H1 (cell line): ENCODE results near the gene NUB1. TPM values are rescaled to one million over a fixed set of nuclear protein-coding genes. Genes with fewer than 3 reads are reported as not detected.

Experiments
- CTCF ChIA-PET: fragments of 300-600 bp; sonication (Branson Sonifier 250); formaldehyde crosslinking; loops from one replicate; lab custom pipeline; 2021; ENCODE audit not compliant: partially characterized antibody; lab: Charles Lee
- POLR2A ChIA-PET: fragments of 300-600 bp; sonication (Branson Sonifier 250); formaldehyde crosslinking; loops from one replicate; lab custom pipeline; 2021; ENCODE audit warnings: inconsistent platforms; ENCODE audit not compliant: partially characterized antibody; lab: Charles Lee
- DNase-seq, 2 experiments: peaks; one replicate each; pipeline versions ENCODE4 v3.0.0 to v3.0.0-alpha.2; 2010 to 2022; ENCODE audit warnings: low spot score in 2 of 2, low read depth in 1 of 2, mixed read lengths in 1 of 2
- FAIRE-seq: peaks from 2 replicates; lab custom pipeline; 2011; peaks lifted over from hg19 to GRCh38; lab: Jason Lieb, UNC
- H2AFZ ChIP-seq: 2 replicates; pipeline ENCODE4 v1.8.1; 2012; ENCODE audit warnings: low read length, inconsistent platforms
- H2AK5ac ChIP-seq: 2 replicates; pipeline ENCODE4 v1.6.1; 2013; ENCODE audit warnings: low read depth, low read length
- H2BK120ac ChIP-seq: replicated peaks from 2 replicates; pipeline ENCODE3; 2013; ENCODE audit warnings: low read depth, low read length, inconsistent platforms
- H2BK12ac ChIP-seq: 2 replicates; pipeline ENCODE4 v1.6.1; 2013; ENCODE audit warnings: low read depth, low read length
- H2BK15ac ChIP-seq: 2 replicates; pipeline ENCODE4 v1.6.1; 2013; ENCODE audit warnings: low read length
- H2BK20ac ChIP-seq: 2 replicates; pipeline ENCODE4 v1.6.1; 2013; ENCODE audit warnings: low read length
- H2BK5ac ChIP-seq: 2 replicates; pipeline ENCODE4 v1.6.1; 2013; ENCODE audit warnings: low read depth, low read length
- H3K14ac ChIP-seq: 2 replicates; pipeline ENCODE4 v1.6.1; 2013; ENCODE audit warnings: inconsistent platforms; ENCODE audit not compliant: insufficient read length
- H3K18ac ChIP-seq: 2 replicates; pipeline ENCODE4 v1.6.1; 2013; ENCODE audit warnings: low read length; ENCODE audit errors: extremely low read depth
- H3K23ac ChIP-seq: 2 replicates; pipeline ENCODE4 v1.6.1; 2013; ENCODE audit warnings: inconsistent platforms; ENCODE audit not compliant: insufficient read length
- H3K23me2 ChIP-seq: 2 replicates; pipeline ENCODE4 v1.6.1; 2013; ENCODE audit warnings: low read depth, low read length
- H3K27ac ChIP-seq: 2 replicates; pipeline ENCODE4 v1.6.1; 2011; ENCODE audit warnings: low read depth, low read length, inconsistent platforms
- H3K27me3 ChIP-seq, 4 experiments: replicated peaks in 1 of 4; 1 replicate in 1 of 4; 2 replicates in 3 of 4; pipeline versions ENCODE4 v1.6.1 to v1.8.1; 2011 to 2013; ENCODE audit warnings: low read length in 3 of 4, mild to moderate bottlenecking in 3 of 4, inconsistent platforms in 2 of 4, mixed read lengths in 2 of 4, moderate library complexity in 1 of 4; ENCODE audit not compliant: control insufficient read depth in 3 of 4, insufficient read depth in 3 of 4; ENCODE audit errors: extremely low read depth in 1 of 4
- H3K36me3 ChIP-seq, 4 experiments: 2 replicates each; pipeline versions ENCODE4 v1.6.1 to v1.8.1; 2011 to 2013; ENCODE audit warnings: mild to moderate bottlenecking in 4 of 4, low read length in 3 of 4, moderate library complexity in 2 of 4, control low read depth in 1 of 4, inconsistent platforms in 1 of 4; ENCODE audit not compliant: insufficient read depth in 4 of 4, control insufficient read depth in 2 of 4
- H3K4ac ChIP-seq: replicated peaks from 2 replicates; pipeline ENCODE3; 2013; ENCODE audit warnings: low read length, low read depth, mixed read lengths, inconsistent platforms; ENCODE audit not compliant: insufficient read length
- H3K4me1 ChIP-seq, 4 experiments: replicated peaks in 1 of 4; 1 replicate in 1 of 4; 2 replicates in 3 of 4; pipeline versions ENCODE4 v1.6.1 to v1.8.1; 2011 to 2013; ENCODE audit warnings: low read length in 3 of 4, inconsistent platforms in 2 of 4, mixed read lengths in 1 of 4; ENCODE audit not compliant: insufficient read depth in 4 of 4, control insufficient read depth in 3 of 4
- H3K4me2 ChIP-seq, 2 experiments: 2 replicates each; pipeline versions ENCODE4 v1.6.1 to v1.8.1; 2011 to 2013; ENCODE audit warnings: low read depth in 2 of 2, low read length in 2 of 2, control low read depth in 1 of 2, inconsistent platforms in 1 of 2, mild to moderate bottlenecking in 1 of 2; ENCODE audit not compliant: insufficient read depth in 1 of 2
- H3K4me3 ChIP-seq, 4 experiments: fragments of 200-600, 300-600 bp in 1 of 4; sonication (generic), shearing (Covaris generic), sonication (Bioruptor Twin) in 1 of 4; 2 replicates each; pipeline versions ENCODE4 v1.5.1 to v1.8.1; 2011 to 2016; ENCODE audit warnings: low read length in 4 of 4, low read depth in 3 of 4, control low read depth in 2 of 4, inconsistent platforms in 2 of 4, mild to moderate bottlenecking in 2 of 4, mixed read lengths in 1 of 4, moderate library complexity in 1 of 4; ENCODE audit not compliant: insufficient read depth in 2 of 4; ENCODE audit errors: extremely low read depth in 1 of 4
- H3K56ac ChIP-seq: replicated peaks from 2 replicates; pipeline ENCODE3; 2013; ENCODE audit warnings: low read depth, mild to moderate bottlenecking, mixed read lengths, low read length, inconsistent platforms; ENCODE audit not compliant: insufficient read length
- H3K79me1 ChIP-seq: 2 replicates; pipeline ENCODE4 v1.6.1; 2013; ENCODE audit warnings: low read depth, low read length, control low read depth
- H3K79me2 ChIP-seq, 2 experiments: 2 replicates each; pipeline versions ENCODE4 v1.6.1 to v1.8.1; 2012 to 2013; ENCODE audit warnings: low read length in 2 of 2, mild to moderate bottlenecking in 2 of 2, inconsistent platforms in 1 of 2; ENCODE audit not compliant: insufficient read depth in 2 of 2, control insufficient read depth in 1 of 2
- H3K9ac ChIP-seq, 4 experiments: replicated peaks in 1 of 4; 1 replicate in 1 of 4; 2 replicates in 3 of 4; pipeline versions ENCODE4 v1.6.1 to v1.8.1; 2011 to 2013; ENCODE audit warnings: low read depth in 3 of 4, low read length in 3 of 4, control low read depth in 2 of 4, mild to moderate bottlenecking in 2 of 4, moderate library complexity in 2 of 4, inconsistent platforms in 1 of 4; ENCODE audit errors: extremely low read depth in 1 of 4
- H3K9me3 ChIP-seq, 2 experiments: 2 replicates each; pipeline versions ENCODE4 v1.6.1 to v1.8.1; 2012 to 2013; ENCODE audit warnings: mild to moderate bottlenecking in 2 of 2, moderate library complexity in 2 of 2, control low read depth in 1 of 2, inconsistent platforms in 1 of 2, low read depth in 1 of 2, low read length in 1 of 2, mixed read lengths in 1 of 2; ENCODE audit not compliant: insufficient read depth in 2 of 2
- H4K20me1 ChIP-seq, 2 experiments: replicated peaks in 1 of 2; 2 replicates each; pipeline versions ENCODE3 to v1.8.1; 2011 to 2013; ENCODE audit warnings: inconsistent platforms in 2 of 2, low read length in 2 of 2, mild to moderate bottlenecking in 1 of 2; ENCODE audit not compliant: insufficient read depth in 2 of 2, control insufficient read depth in 1 of 2
- H4K5ac ChIP-seq: 2 replicates; pipeline ENCODE4 v1.6.1; 2013; ENCODE audit warnings: low read length, low read depth, mixed read lengths, inconsistent platforms; ENCODE audit not compliant: insufficient read length
- H4K8ac ChIP-seq: 2 replicates; pipeline ENCODE4 v1.8.0; 2013; ENCODE audit warnings: mild to moderate bottlenecking, moderate library complexity, low read length, inconsistent platforms; ENCODE audit not compliant: insufficient read depth; ENCODE audit errors: extremely low read depth
- H4K91ac ChIP-seq: replicated peaks from 2 replicates; pipeline ENCODE3; 2013; ENCODE audit warnings: low read length, mixed read lengths, inconsistent platforms; ENCODE audit not compliant: insufficient read length
- KDM1A ChIP-seq: fragments of 200-600, 300-600 bp; sonication (generic); IDR thresholded peaks from 2 replicates; pipeline ENCODE4 v1.7.1; 2016; ENCODE audit warnings: mild to moderate bottlenecking, low read length, borderline replicate concordance
- polyA plus RNA-seq, 7 experiments: library from polyadenylated mRNA; depleted of rRNA in 3 of 7; stranded (reverse) in 5 of 7; unstranded in 2 of 7; fragments of >200 nt in 5 of 7; fragments of 200-250 nt in 2 of 7; gene quantifications; 1 replicate in 5 of 7; 2 replicates in 1 of 7; 4 replicates in 1 of 7; pipeline versions ENCODE4 v1.2.1 to v1.2.3, GENCODE V29; 2011 to 2013; ENCODE audit warnings: missing spikeins in 2 of 7, mixed read lengths in 2 of 7
- total RNA-seq: library from RNA; stranded (reverse); fragmentation: NEBNext Ultra II Directional; extraction: Animal tissue kit (Norgen Biotek cat#: 25700); gene quantifications from 2 replicates; pipeline ENCODE4 v1.2.1, GENCODE V29; 2021
- TF ChIP-seq, protein P1 (sequence below): IDR thresholded peaks from 2 replicates; pipeline ENCODE4 v1.6.1; 2011; ENCODE audit warnings: low read length, improper control_type of control experiment
- TF ChIP-seq, protein P2 (sequence below): IDR thresholded peaks from 2 replicates; pipeline ENCODE4 v1.6.1; 2012; ENCODE audit warnings: inconsistent platforms

NUB1 gene
- total and polyA plus RNA-seq, 2 of the 8 experiments (the other 6 are each of a cell fraction or from before 2014, with no cell fraction given) = 22.1 to 43.5 TPM

DNA sequence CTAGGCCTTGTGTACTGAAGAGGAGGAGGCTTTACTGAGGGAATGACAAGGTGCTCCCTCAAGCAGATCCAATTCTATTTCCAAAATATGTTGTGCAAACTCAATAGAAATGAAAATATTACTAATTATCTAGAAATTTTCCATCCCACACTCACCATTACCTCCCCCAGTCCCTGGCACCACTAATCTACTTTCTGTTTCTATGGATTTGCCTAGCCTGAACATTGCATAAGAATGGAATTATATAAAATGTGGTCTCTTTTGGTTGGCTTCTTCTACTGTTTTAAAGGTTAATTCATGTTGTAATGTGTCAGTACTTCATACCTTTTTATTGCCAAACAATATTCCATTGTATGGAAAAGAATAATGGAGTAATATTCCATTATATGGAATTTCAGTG, 18.7 kb upstream of the NUB1 start:
- Histone ChIP-seq H4K5ac (no peak overlapping the region), H3K9ac (no peak overlapping the region), H2BK15ac (no peak overlapping the region), H2AFZ (no peak overlapping the region), H3K14ac (no peak overlapping the region), H3K4me3 (no peak overlapping the region), H3K27me3 (no peaks in the 10 kb centered on the region), H3K27ac (no peak overlapping the region), H3K18ac (no peak overlapping the region), H3K9me3 (peaks cover 21 to 24% of the 10 kb centered on the region in 2 experiments; a peak in 3 of 4 replicates), H2BK20ac (no peak overlapping the region), H3K36me3 (no peaks in the 10 kb centered on the region), H4K91ac (no peak overlapping the region), H2BK12ac (no peak overlapping the region), H2AK5ac (no peak overlapping the region), H4K20me1 (no peaks in the 10 kb centered on the region), H4K8ac (no peak overlapping the region), H3K56ac (no peak overlapping the region), H3K23ac (no peak overlapping the region), H3K79me2 (no peaks in the 10 kb centered on the region), H3K4me1 (no peaks in the 10 kb centered on the region), H2BK120ac (no peak overlapping the region), H3K4ac (no peak overlapping the region), H3K79me1 (no peaks in the 10 kb centered on the region), H3K4me2 (no peak overlapping the region), H3K23me2 (no peaks in the 10 kb centered on the region), H2BK5ac (no peak overlapping the region)
- DNase-seq = no peak
- FAIRE-seq = no peak
- ChIA-PET CTCF (interaction anchor here (1.4 to 5.4 kb wide), 4 partner anchors 13 to 45 kb away, joined by 3 to 50 read pairs (median 16); no protein-coding TSS in a partner anchor), POLR2A (no interaction called here)
- TF ChIP-seq, protein P1, sequence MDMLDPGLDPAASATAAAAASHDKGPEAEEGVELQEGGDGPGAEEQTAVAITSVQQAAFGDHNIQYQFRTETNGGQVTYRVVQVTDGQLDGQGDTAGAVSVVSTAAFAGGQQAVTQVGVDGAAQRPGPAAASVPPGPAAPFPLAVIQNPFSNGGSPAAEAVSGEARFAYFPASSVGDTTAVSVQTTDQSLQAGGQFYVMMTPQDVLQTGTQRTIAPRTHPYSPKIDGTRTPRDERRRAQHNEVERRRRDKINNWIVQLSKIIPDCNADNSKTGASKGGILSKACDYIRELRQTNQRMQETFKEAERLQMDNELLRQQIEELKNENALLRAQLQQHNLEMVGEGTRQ = no peak
- no peak for TF ChIP-seq KDM1A
- TF ChIP-seq, protein P2, sequence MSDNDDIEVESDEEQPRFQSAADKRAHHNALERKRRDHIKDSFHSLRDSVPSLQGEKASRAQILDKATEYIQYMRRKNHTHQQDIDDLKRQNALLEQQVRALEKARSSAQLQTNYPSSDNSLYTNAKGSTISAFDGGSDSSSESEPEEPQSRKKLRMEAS = no peak
